HG03442 (cell line): ENCODE data around the gene ITGB7.

Experiments
- ATAC-seq: cut with Tn5 transposase; IDR thresholded peaks from one replicate; pipeline ENCODE4 v1.9.1; 2021; ENCODE audit warnings: mild to moderate bottlenecking, moderate library complexity; ENCODE audit not compliant: unreplicated experiment

Gene ITGB7

GRCh38 chr12:53159195-53159839 is 47.7 kb downstream of the ITGB7 start:
- no peak for ATAC-seq

- no peak for ATAC-seq
These were observed 54.7 kb downstream of the ITGB7 start for GRCh38 chr12:53152390-53152789.

GRCh38 chr12:53151039-53151438 is 56.0 kb downstream of the ITGB7 start:
- ATAC-seq: no peak

- ATAC-seq: no peak
These were observed 59.4 kb downstream of the ITGB7 start for GRCh38 chr12:53147653-53148052.

- ATAC-seq: no peak
These were observed 59.9 kb downstream of the ITGB7 start for GRCh38 chr12:53147181-53147580.

- ATAC-seq: no peak
These were observed 61.4 kb downstream of the ITGB7 start for GRCh38 chr12:53145383-53146260.

GRCh38 chr12:53143355-53143754 is 63.7 kb downstream of the ITGB7 start:
- ATAC-seq: no peak
